Sigmoid colon (tissue), 7 donors: Measurements from ENCODE around the gene ZNF467. TPM values are rescaled to one million over a fixed set of nuclear protein-coding genes. Genes with fewer than 3 reads are reported as not detected.

Experiments used
- DNase-seq: peaks from one replicate; pipeline ENCODE4 v3.0.0-alpha.2; 2019
- H3K27ac ChIP-seq, 4 donors: fragments of 200-600 bp; sonication (generic); one replicate each; pipeline ENCODE4 v1.5.1; 2016 to 2019; ENCODE audit warnings: mild to moderate bottlenecking in 1 of 4
- H3K27me3 ChIP-seq, 3 donors: fragments of 200-600 bp; sonication (generic); one replicate each; pipeline ENCODE4 v1.5.1; 2019; ENCODE audit warnings: mild to moderate bottlenecking in 1 of 3
- H3K36me3 ChIP-seq, 4 donors: fragments of 200-600 bp; sonication (generic); one replicate each; pipeline ENCODE4 v1.5.1; 2016 to 2019
- H3K4me1 ChIP-seq, 4 donors: fragments of 200-600 bp; sonication (generic); one replicate each; pipeline ENCODE4 v1.5.1; 2017 to 2019
- H3K4me3 ChIP-seq, 4 donors: fragments of 200-600 bp; sonication (generic); one replicate each; pipeline ENCODE4 v1.5.1; 2017 to 2019; ENCODE audit warnings: mild to moderate bottlenecking in 2 of 4, moderate library complexity in 1 of 4
- H3K9me3 ChIP-seq, 4 donors: fragments of 200-600 bp in 3 of 4; sonication (generic) in 3 of 4; one replicate each; pipeline versions ENCODE4 v1.5.1 to v1.6.1; 2013 to 2019
- CTCF ChIP-seq, 4 experiments: fragments of 450-650 bp in 3 of 4; fragments of 200-600 bp in 1 of 4; IDR thresholded peaks; one replicate each; pipeline ENCODE4 v1.5.1; 2016 to 2019; ENCODE audit warnings: antibody characterized with exemption in 4 of 4, mild to moderate bottlenecking in 3 of 4, moderate library complexity in 2 of 4
- EP300 ChIP-seq, 4 donors: sonication (generic); formaldehyde crosslinking; IDR thresholded peaks; one replicate each; pipeline ENCODE4 v1.6.1; 2017; ENCODE audit warnings: antibody characterized with exemption in 4 of 4
- POLR2A ChIP-seq, 2 donors: fragments of 450-650 bp; IDR thresholded peaks; one replicate each; pipeline ENCODE4 v1.6.1; 2016; ENCODE audit warnings: antibody characterized with exemption in 2 of 2, mild to moderate bottlenecking in 2 of 2, moderate library complexity in 2 of 2
- POLR2AphosphoS5 ChIP-seq, 4 donors: sonication (generic); formaldehyde crosslinking; IDR thresholded peaks; one replicate each; pipeline ENCODE4 v1.6.1; 2017; ENCODE audit warnings: antibody characterized with exemption in 4 of 4
- WGBS, 2 donors: extraction: QIAGEN DNeasy Blood & Tissue Kit; methylation state at CpG; one replicate each; pipeline ENCODE4 v1.1.7; 2013; 5-methylcytosine and 5-hydroxymethylcytosine counted together
- intact Hi-C: fragments of 100-400 bp; cut with DNase I; formaldehyde crosslinking; loops from one replicate; pipeline ENCODE4 v1.15.1; 2023
- polyA plus RNA-seq, 3 donors: library from polyadenylated mRNA; stranded (reverse); fragments of 200-250 nt; gene quantifications; one replicate each; pipeline ENCODE4 v1.2.3, GENCODE V29; 2013
- total RNA-seq, 4 donors: library from RNA; depleted of rRNA; stranded (reverse); fragments of >200 nt; gene quantifications; one replicate each; pipeline ENCODE4 v1.1.0, GENCODE V29; 2016
- donor health status: healthy with polysubstance abuse.
- donor health status: Bipolar disorder and iron deficiency.
- donor health status: healthy.

The ZNF467 gene
- total and polyA plus RNA-seq, 7 donors: 3.0 to 15.7 (median 7.1) TPM

GRCh38 chr7:149768931-149769330 lies 4.5 kb downstream of the ZNF467 start:
- no peak for DNase-seq
- intact Hi-C loops: no loop called here
- Histone ChIP-seq H3K4me1 (peaks cover 0 to 26% (median 11%) of the 10 kb centered on the region in 4 donors), H3K27me3 (peaks cover 0 to 11% (median 0%) of the 10 kb centered on the region in 3 donors), H3K36me3 (peaks cover 0 to 34% (median 1%) of the 10 kb centered on the region in 4 donors), H3K9me3 (no peaks in the 10 kb centered on the region), H3K4me3 (no peak overlapping the region), H3K27ac (no peak overlapping the region)
- 92 to 93% methylated on average over 7 of the region's 7 CpGs for WGBS, 2 donors
- no peak for TF ChIP-seq CTCF (IDR thresholded peaks at IDR 0.05)

DNA sequence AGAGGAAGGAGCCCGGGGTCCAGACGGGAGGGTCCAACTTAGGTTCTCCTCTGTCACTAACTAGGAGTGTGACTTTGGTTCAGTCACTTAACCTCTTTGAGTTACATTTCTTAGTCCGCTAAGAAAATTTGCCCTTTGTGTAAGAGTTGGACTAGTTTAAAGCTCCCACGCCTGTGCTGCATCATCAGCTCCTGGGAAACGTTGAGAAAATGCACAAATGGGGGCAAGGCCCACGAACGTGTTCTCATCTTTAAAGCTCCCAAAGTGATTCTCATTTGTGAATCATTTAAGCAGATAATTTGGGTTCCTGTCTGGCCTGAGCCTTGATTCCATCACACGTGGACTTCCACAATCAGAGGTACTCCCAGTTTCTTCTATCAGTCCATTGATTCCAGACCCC lies 6.3 kb downstream of the ZNF467 start:
- Histone ChIP-seq H3K27ac (no peak overlapping the region), H3K27me3 (peaks cover 0 to 11% (median 0%) of the 10 kb centered on the region in 3 donors), H3K4me3 (no peak overlapping the region), H3K36me3 (peaks cover 0 to 34% (median 1%) of the 10 kb centered on the region in 4 donors), H3K4me1 (peaks cover 0 to 10% (median 9%) of the 10 kb centered on the region in 4 donors), H3K9me3 (no peaks in the 10 kb centered on the region)
- WGBS, 2 donors: 84 to 87% methylated on average over 8 of the region's 8 CpGs
- TF ChIP-seq CTCF (IDR thresholded peaks at IDR 0.05) (no peak), EP300 (IDR thresholded peaks at IDR 0.05) (no peak), POLR2A (IDR thresholded peaks at IDR 0.05) (no peak), POLR2AphosphoS5 (IDR thresholded peaks at IDR 0.05) (no peak)
- intact Hi-C loops: no loop called here
- DNase-seq: no peak

DNA sequence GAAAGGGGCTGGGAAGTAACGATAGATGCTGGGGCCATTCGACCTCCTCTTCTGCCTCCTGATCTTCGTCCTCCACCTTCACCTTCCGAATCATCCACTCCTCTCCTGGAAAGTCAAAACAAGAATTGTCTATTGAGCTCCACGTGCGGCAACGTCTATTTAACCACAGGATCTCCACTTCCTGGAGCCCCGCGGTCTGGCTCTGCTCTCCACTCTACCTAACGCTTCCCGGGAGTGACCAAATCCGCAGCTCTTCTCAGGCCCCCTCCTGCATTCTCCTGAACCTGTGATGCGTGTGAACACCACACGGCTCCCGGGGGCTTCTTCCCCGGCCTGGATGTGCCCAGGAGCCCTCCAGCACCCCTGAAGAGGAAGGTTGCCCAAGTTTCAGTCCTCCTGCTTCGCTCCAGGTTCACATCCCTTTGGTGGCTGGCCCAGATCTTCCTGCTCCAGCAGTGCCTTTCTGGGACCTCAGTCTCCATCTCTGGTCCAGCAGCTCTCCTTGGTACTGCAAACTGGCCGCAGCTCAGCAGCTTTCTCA lies 7.2 kb downstream of the ZNF467 start:
- TF ChIP-seq CTCF (IDR thresholded peaks at IDR 0.05) (no peak), POLR2AphosphoS5 (IDR thresholded peaks at IDR 0.05) (no peak), EP300 (IDR thresholded peaks at IDR 0.05) (no peak), POLR2A (IDR thresholded peaks at IDR 0.05) (no peak)
- peaks cover 0 to 7% (median 5%) of the 10 kb centered on the region in 4 donors for H3K4me1 ChIP-seq
- H3K36me3 ChIP-seq: peaks cover 0 to 34% (median 1%) of the 10 kb centered on the region in 4 donors
- 35 to 74% methylated on average over 18 of the region's 18 CpGs for WGBS, 2 donors
- H3K9me3 ChIP-seq: no peaks in the 10 kb centered on the region
- DNase-seq: no peak
- peaks cover 0 to 11% (median 0%) of the 10 kb centered on the region in 3 donors for H3K27me3 ChIP-seq
- H3K4me3 ChIP-seq: no peak overlapping the region
- H3K27ac ChIP-seq: no peak overlapping the region
- intact Hi-C loops: no loop called here

DNA sequence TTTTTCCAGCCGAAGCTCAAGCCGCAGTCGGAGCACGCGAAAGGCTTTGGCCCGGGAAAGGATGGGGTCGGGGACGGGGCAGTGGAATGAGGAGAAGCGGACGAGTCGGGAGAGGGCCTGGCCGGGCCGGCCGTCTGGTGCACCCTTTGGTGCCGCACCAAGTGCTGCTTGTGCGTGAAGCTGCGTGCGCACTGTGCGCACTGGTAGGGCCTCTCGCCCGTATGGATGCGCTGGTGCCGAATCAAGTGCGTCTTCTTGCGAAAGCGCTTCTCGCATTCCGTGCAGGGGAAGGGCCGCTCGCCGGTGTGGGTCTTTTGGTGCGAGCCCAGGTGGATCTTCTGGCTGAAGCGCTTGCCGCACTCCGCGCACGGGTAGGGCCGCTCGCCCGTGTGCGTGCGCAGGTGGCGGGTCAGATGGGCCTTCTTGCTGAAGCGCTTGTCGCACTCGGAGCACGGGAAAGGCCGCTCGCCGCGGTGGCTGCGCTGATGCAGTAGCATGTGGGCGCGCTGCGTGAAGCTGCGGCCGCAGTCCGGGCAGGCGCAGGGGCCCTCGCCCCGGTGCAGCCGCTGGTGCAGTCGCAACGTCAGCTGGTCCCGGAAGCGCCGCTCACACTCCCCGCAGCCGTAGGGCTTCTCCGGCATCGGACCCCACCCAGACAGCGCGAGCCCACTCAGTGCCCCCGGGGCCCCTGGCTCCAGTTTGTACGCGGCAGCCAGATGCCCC lies 7.8 kb downstream of the ZNF467 start:
- H3K9me3 ChIP-seq: no peaks in the 10 kb centered on the region
- H3K27ac ChIP-seq: no peak overlapping the region
- H3K4me1 ChIP-seq: peaks cover 0 to under 1% (median under 1%) of the 10 kb centered on the region in 4 donors
- WGBS, 2 donors: 31 to 75% methylated on average over 76 of the region's 76 CpGs
- TF ChIP-seq EP300 (IDR thresholded peaks at IDR 0.05) (no peak), POLR2AphosphoS5 (IDR thresholded peaks at IDR 0.05) (no peak), CTCF (IDR thresholded peaks at IDR 0.05) (no peak), POLR2A (IDR thresholded peaks at IDR 0.05) (no peak)
- peaks cover 0 to 34% (median 1%) of the 10 kb centered on the region in 4 donors for H3K36me3 ChIP-seq
- intact Hi-C loops: no loop called here
- H3K27me3 ChIP-seq: peaks cover 0 to 11% (median 0%) of the 10 kb centered on the region in 3 donors
- DNase-seq: no peak
- no peak overlapping the region for H3K4me3 ChIP-seq
